T-helper 22 cell (primary cell): Measurements from ENCODE around the gene BNIP3.
A peak's percentile ranks its signal among the peaks of the same experiment; 100 is the strongest.

Experiments
- DNase-seq: peaks from one replicate; pipeline ENCODE4 v3.0.0-alpha.2; 2020; ENCODE audit warnings: low read depth

BNIP3 gene, protein sequence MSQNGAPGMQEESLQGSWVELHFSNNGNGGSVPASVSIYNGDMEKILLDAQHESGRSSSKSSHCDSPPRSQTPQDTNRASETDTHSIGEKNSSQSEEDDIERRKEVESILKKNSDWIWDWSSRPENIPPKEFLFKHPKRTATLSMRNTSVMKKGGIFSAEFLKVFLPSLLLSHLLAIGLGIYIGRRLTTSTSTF

GRCh38 chr10:131981429-131982184 is at the start of gene BNIP3:
TSS of gene BNIP3 (minus strand) at chr10:131981923. CDS start at chr10:131981806, 117 bp downstream.
- peak; percentile 91 for DNase-seq

- DNase-seq, result no peak
Measured at GRCh38 chr10:132030898-132031463, 49.3 kb upstream of the BNIP3 start.

DNA sequence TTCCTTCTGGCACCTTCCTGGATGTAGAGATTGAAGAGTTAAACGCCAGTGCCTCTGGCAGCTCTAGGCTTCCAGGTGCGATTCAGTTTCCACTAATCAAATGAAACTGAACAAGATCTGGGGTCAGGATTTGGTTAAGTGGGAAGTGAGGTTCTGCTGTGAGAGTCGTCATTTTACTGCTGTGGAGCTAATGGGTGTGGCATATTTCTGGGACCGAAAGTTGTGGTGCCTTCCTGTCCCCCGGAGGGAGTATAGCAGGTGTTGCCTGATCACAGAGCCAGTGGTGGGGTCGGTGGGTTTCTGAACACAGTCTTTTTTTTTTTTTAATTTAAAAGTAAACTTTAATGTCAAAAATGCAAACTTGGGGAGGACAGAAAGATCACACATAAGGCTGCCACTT is 47.0 kb upstream of the BNIP3 start:
- no peak for DNase-seq

GRCh38 chr10:132027423-132027983 is 45.8 kb upstream of the BNIP3 start:
- DNase-seq, result no peak

GRCh38 chr10:132023092-132023811 is 41.5 kb upstream of the BNIP3 start:
- peak; percentile 29 for DNase-seq

DNA sequence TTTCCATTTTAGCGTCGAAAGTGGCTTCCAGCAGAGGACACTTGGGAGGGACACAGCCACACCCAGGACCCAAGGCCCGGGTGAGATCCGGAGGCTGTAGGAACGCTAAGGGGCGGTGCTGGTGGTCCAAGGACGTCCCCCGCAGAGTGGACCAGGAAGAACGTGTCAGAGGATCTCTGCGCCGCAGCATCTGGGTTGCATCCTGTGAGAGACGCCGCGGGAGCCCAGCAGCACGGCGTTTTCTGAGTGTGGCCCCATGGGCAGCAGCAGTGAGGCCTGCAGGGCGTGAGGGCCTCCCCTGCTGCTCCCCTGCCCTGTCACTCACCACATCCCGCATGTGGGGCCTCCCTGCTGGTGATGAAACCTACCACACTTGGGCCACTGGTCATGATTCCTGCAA is 40.5 kb upstream of the BNIP3 start:
- no peak for DNase-seq

- DNase-seq, result no peak
Measured at GRCh38 chr10:132021504-132022143, 39.9 kb upstream of the BNIP3 start.

GRCh38 chr10:132021046-132021445 is 39.3 kb upstream of the BNIP3 start:
- DNase-seq, result no peak

- no peak for DNase-seq
Measured at GRCh38 chr10:132020456-132020855, 38.7 kb upstream of the BNIP3 start.

DNA sequence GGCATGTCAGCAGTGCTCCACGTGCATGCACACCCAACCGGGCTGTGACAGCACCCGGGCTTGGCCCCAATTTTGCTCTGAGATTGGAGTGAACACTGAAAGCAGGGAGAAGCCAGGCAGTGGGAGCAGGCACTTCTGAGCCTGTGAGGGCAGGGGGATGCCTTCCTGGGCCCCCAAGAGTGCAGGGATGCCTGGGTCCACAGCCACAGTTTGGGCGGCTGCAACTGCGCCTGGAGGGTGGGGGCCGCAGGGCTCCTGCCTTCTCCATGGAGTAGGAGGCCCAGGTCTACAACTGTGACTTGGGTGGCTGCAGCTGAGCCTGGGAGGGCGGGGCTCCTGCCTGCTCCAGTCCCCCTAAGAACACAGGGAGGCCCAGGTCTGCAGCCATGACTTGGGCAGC is 37.6 kb upstream of the BNIP3 start:
- no peak for DNase-seq

DNA sequence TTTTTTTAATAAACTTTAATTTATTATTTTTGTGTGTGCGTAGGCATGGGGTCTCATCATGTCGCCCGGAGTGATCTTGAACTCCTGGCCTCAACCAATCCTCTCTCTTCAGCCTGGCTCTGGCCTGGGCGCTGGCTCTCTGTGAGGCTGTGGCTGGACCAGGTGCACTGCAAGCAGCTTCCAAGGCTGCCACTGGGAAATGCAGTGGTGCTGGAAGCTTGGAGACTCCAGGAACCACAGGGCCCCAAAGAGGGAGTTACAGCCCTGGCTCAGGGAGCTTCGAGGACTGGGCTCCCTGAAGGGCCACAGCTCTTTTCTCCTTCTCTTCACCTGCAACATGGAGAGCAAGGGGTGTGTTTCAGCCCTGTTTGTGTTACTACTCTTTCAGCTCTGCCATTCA is 36.7 kb upstream of the BNIP3 start:
- DNase-seq, result no peak

DNA sequence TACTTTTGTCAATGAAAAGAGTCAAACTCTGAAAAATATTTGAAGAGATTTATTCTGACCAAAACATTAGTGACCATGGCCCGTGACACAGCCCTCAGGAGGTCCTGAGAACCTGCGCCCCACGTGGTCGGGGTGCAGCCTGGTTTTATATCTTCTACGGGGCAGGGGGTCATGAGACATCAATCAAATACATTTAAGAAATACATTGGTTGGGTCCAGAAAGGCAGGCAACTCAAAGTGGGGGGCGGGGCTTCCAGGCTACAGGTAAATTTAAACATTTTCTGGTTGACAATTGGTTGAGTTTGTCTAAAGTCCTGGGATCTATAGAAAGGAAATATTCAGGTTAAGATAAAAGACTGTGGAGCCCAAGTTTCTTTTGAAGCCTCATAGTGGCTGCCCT is 34.8 kb upstream of the BNIP3 start:
- no peak for DNase-seq

DNA sequence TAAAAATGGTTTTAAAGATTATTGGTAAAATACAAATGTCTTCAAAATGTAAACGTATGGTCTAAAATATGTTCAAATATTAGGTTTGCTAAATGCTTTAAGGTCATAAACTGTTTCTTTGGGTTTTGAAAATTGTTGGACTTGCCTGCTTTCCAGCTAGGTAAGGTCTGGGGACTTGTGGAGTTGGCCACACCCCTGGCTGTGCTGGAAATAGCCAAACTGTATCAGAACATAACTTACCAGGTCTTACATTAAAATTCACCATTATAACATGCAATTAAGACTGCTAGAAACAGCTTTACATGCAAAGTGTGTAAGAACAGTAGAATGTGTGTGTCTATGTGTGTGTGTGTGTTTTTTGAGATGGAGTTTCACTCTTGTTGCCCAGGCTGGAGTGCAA is 29.7 kb upstream of the BNIP3 start:
- no peak for DNase-seq

GRCh38 chr10:132011024-132011423 is 29.3 kb upstream of the BNIP3 start:
- DNase-seq, result no peak

GRCh38 chr10:132010483-132010882 is 28.8 kb upstream of the BNIP3 start:
- DNase-seq, result no peak

GRCh38 chr10:132009575-132009974 is 27.9 kb upstream of the BNIP3 start:
- no peak for DNase-seq

- no peak for DNase-seq
Measured at GRCh38 chr10:132007681-132008080, 26.0 kb upstream of the BNIP3 start.

- DNase-seq, result no peak
Measured at GRCh38 chr10:132006966-132007365, 25.2 kb upstream of the BNIP3 start.

- DNase-seq, result no peak
Measured at GRCh38 chr10:132005147-132005546, 23.4 kb upstream of the BNIP3 start.

GRCh38 chr10:132004052-132004451 is 22.3 kb upstream of the BNIP3 start:
- DNase-seq, result no peak

GRCh38 chr10:132003282-132003924 is 21.7 kb upstream of the BNIP3 start:
- no peak for DNase-seq

- no peak for DNase-seq
Measured at GRCh38 chr10:132002004-132002403, 20.3 kb upstream of the BNIP3 start.
